ENCODE data around the gene GPSM1. TPM values are rescaled to one million over a fixed set of nuclear protein-coding genes. Genes with fewer than 3 reads are reported as not detected.
A peak's percentile ranks its signal among the peaks of the same experiment; 100 is the strongest.
"Not testable (repeated sequence)": the region's sequence is repeated elsewhere in the genome, so short reads cannot be mapped to it uniquely, and the experiment has no call there.

GPSM1 gene
- total RNA-seq, 1 donor from 2014 or later: 6.2 TPM

DNA sequence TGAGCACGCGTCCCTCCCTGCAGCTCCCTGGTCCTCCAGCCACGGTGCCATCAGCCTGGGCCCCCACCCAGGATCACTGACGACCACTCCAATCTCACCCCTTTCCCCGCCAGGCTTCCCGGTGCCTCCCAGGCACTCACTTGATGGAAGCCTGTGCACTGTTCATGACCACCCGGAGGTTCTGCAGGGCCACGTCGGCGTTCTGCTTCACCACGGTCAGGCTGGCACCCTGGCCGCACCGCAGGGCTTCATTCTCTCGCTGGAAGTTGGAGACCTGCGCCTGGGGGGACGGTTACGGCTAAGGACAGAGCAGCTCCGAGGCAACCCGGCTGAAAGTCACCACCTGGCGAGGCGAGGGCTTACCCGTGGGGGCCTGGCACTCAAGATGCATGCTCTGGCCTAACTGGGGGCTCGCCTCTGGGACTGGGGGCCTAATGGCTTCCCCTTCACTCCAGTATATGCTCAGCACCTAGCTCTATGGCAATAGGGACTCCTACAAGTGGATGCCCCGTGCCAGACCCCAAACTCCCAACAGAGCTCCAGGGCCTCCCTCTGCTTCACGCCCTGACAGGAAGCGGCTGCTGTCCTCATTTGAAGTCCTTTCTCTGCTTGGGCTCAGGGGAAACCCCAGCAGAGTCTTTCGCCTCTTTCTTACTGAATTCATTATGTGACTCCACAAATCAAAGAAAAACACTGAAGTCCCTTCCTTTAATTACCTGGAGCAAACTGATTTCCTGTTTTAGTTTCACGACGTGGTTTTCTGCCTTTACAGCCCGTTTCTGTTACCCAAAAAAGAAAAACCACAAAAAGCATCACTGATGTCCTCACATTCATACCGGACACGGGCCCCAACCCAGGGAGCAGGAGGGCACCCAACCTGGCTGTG is 76.8 kb downstream of the GPSM1 start:
- TF ChIP-seq EZH2phosphoT487 (IDR thresholded peaks at IDR 0.05): no peak
- TF ChIP-seq EZH2 (IDR thresholded peaks at IDR 0.05): no peak
- TF ChIP-seq, protein P1, sequence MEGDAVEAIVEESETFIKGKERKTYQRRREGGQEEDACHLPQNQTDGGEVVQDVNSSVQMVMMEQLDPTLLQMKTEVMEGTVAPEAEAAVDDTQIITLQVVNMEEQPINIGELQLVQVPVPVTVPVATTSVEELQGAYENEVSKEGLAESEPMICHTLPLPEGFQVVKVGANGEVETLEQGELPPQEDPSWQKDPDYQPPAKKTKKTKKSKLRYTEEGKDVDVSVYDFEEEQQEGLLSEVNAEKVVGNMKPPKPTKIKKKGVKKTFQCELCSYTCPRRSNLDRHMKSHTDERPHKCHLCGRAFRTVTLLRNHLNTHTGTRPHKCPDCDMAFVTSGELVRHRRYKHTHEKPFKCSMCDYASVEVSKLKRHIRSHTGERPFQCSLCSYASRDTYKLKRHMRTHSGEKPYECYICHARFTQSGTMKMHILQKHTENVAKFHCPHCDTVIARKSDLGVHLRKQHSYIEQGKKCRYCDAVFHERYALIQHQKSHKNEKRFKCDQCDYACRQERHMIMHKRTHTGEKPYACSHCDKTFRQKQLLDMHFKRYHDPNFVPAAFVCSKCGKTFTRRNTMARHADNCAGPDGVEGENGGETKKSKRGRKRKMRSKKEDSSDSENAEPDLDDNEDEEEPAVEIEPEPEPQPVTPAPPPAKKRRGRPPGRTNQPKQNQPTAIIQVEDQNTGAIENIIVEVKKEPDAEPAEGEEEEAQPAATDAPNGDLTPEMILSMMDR (IDR thresholded peaks at IDR 0.05): no peak
- peaks cover 3% of the 10 kb centered on the region for H3K36me3 ChIP-seq

DNA sequence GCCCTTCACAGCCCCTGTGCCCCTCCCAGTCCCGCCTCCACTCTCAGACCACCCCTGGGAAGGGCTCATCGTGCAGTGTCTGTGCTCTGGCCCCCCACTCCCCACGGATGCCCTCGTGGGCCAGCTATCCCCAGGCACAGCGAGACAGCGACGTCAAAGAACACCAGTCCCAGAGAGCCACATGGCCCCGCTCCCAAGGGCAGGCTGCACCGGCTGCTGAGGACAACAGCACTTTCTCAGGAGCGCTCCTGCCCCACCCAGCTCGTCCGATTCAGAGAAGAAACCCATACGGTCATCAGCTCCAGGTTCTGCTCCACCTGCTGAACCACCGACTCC is 77.4 kb downstream of the GPSM1 start:
- no peak overlapping the region for H3K27ac ChIP-seq
- H3K79me2 ChIP-seq (ENCODE audit: low read depth): peaks cover 16% of the 10 kb centered on the region
- peaks cover 14% of the 10 kb centered on the region for H4K20me1 ChIP-seq (ENCODE audit: low read depth)
- DNase-seq (ENCODE audit: low spot score): no peak
- H3K4me1 ChIP-seq: peaks cover 7% of the 10 kb centered on the region
- Mint-ChIP-seq H3K36me3 (peaks cover 18% of the 10 kb centered on the region), H3K27ac (no peak overlapping the region), H3K4me3 (no peak overlapping the region), H3K4me1 (peaks cover 18% of the 10 kb centered on the region), H3K9me3 (no peaks in the 10 kb centered on the region), H3K27me3 (ENCODE audit: insufficient read depth, low read depth) (peaks cover 16% of the 10 kb centered on the region)
- H3K9me3 ChIP-seq (ENCODE audit: low read depth): no peaks in the 10 kb centered on the region
- H3K36me3 ChIP-seq: peaks cover 3% of the 10 kb centered on the region
- no peaks in the 10 kb centered on the region for H3K27me3 ChIP-seq
- H3K4me2 ChIP-seq: no peak overlapping the region
- no peak overlapping the region for H3K4me3 ChIP-seq
- H2AFZ ChIP-seq (replicated peaks): no peak overlapping the region
- no peak overlapping the region for H3K9ac ChIP-seq
- peaks cover 18% of the 10 kb centered on the region for H3F3A ChIP-seq (ENCODE audit: low read depth)
- TF ChIP-seq EZH2 (IDR thresholded peaks at IDR 0.05) (no peak), EZH2phosphoT487 (IDR thresholded peaks at IDR 0.05) (no peak)

More for the DNA sequence above, 76.8 kb downstream of the GPSM1 start:
- DNase-seq (ENCODE audit: low spot score): no peak
- Mint-ChIP-seq H3K4me1 (peaks cover 13% of the 10 kb centered on the region), H3K4me3 (peak overlapping the region; percentile 53), H3K27ac (no peak overlapping the region), H3K36me3 (peaks cover 18% of the 10 kb centered on the region), H3K9me3 (no peaks in the 10 kb centered on the region), H3K27me3 (ENCODE audit: insufficient read depth, low read depth) (peaks cover 16% of the 10 kb centered on the region)
- Histone ChIP-seq H3K4me3 (no peak overlapping the region), H3K27me3 (no peaks in the 10 kb centered on the region), H3K4me1 (peaks cover under 1% of the 10 kb centered on the region), H3K9ac (no peak overlapping the region), H3K9me3 (ENCODE audit: low read depth) (no peaks in the 10 kb centered on the region), H3F3A (ENCODE audit: low read depth) (peaks cover 18% of the 10 kb centered on the region), H2AFZ (replicated peaks) (no peak overlapping the region), H3K79me2 (ENCODE audit: low read depth) (peaks cover 16% of the 10 kb centered on the region), H3K4me2 (no peak overlapping the region), H4K20me1 (ENCODE audit: low read depth) (peaks cover 13% of the 10 kb centered on the region), H3K27ac (no peak overlapping the region)

DNA sequence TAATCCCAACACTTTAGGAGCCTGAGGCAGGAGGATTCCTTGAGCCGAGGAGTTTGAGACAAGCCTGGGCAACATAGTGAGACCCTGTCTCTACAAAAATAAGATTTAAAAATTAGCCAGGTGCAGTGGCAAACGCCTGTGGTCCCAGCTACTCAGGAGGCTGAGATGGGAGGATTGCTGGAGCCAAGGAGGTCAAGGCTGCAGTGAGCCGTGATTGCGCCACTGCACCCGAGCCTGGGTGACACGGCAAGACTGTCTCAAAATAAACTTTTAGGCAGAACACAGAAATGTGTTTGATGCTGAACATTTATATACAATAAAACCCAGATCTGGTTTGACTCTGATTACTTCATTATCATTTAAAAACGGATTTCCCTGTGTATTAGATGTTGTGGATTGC is 78.1 kb downstream of the GPSM1 start:
- peaks cover 3% of the 10 kb centered on the region for H3K36me3 ChIP-seq
- H4K20me1 ChIP-seq (ENCODE audit: low read depth): peaks cover 17% of the 10 kb centered on the region
- no peak overlapping the region for H3K27ac ChIP-seq
- no peak overlapping the region for H2AFZ ChIP-seq (replicated peaks)
- H3F3A ChIP-seq (ENCODE audit: low read depth): peaks cover 14% of the 10 kb centered on the region
- Mint-ChIP-seq H3K4me1 (peaks cover 19% of the 10 kb centered on the region), H3K9me3 (no peaks in the 10 kb centered on the region), H3K27me3 (ENCODE audit: insufficient read depth, low read depth) (peaks cover 16% of the 10 kb centered on the region), H3K4me3 (no peak overlapping the region), H3K36me3 (peaks cover 18% of the 10 kb centered on the region), H3K27ac (no peak overlapping the region)
- H3K4me2 ChIP-seq: no peak overlapping the region
- TF ChIP-seq, protein P1 (IDR thresholded peaks at IDR 0.05): no peak
- no peak for TF ChIP-seq EZH2phosphoT487 (IDR thresholded peaks at IDR 0.05)
- no peak for TF ChIP-seq EZH2 (IDR thresholded peaks at IDR 0.05)
- DNase-seq (ENCODE audit: low spot score): no peak
- no peak overlapping the region for H3K4me3 ChIP-seq
- peaks cover 9% of the 10 kb centered on the region for H3K4me1 ChIP-seq
- no peaks in the 10 kb centered on the region for H3K9me3 ChIP-seq (ENCODE audit: low read depth)
- H3K9ac ChIP-seq: no peak overlapping the region
- peaks cover 18% of the 10 kb centered on the region for H3K79me2 ChIP-seq (ENCODE audit: low read depth)
- H3K27me3 ChIP-seq: no peaks in the 10 kb centered on the region

DNA sequence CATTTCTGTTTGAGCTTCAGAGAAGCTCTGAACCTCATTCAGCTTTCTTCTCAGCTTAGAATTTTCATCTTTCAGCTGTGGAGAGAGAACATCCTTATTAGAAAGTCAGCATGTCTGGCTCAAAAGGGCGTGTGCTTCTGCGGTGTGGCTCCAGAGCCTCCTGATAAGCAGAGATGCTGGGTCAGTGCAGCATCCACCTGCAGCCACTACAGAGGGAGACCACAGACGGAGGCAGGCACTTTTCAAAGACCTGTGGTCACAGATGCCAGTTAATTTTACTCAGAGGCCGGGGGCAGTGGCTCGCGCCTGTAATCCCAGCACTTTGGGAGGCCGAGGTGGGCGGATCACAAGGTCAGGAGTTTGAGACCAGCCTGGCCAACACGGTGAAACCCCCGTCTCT is 78.6 kb downstream of the GPSM1 start:
- H3K4me3 Mint-ChIP-seq; H3K9ac ChIP-seq; H3K9me3 ChIP-seq (ENCODE audit: low read depth); H3K4me1 ChIP-seq; H3K27ac ChIP-seq; H3K4me2 ChIP-seq; H3K9me3 Mint-ChIP-seq; H3K36me3 ChIP-seq; H2AFZ ChIP-seq (replicated peaks); DNase-seq (ENCODE audit: low spot score); H3K27ac Mint-ChIP-seq; H3K4me3 ChIP-seq; H3K27me3 ChIP-seq: not testable (repeated sequence)
- H3F3A ChIP-seq (ENCODE audit: low read depth): peaks cover 10% of the 10 kb centered on the region
- H3K36me3 Mint-ChIP-seq: peaks cover 18% of the 10 kb centered on the region
- peaks cover 19% of the 10 kb centered on the region for H4K20me1 ChIP-seq (ENCODE audit: low read depth)
- H3K4me1 Mint-ChIP-seq: peaks cover 19% of the 10 kb centered on the region
- H3K79me2 ChIP-seq (ENCODE audit: low read depth): peaks cover 22% of the 10 kb centered on the region
- peaks cover 16% of the 10 kb centered on the region for H3K27me3 Mint-ChIP-seq (ENCODE audit: insufficient read depth, low read depth)

DNA sequence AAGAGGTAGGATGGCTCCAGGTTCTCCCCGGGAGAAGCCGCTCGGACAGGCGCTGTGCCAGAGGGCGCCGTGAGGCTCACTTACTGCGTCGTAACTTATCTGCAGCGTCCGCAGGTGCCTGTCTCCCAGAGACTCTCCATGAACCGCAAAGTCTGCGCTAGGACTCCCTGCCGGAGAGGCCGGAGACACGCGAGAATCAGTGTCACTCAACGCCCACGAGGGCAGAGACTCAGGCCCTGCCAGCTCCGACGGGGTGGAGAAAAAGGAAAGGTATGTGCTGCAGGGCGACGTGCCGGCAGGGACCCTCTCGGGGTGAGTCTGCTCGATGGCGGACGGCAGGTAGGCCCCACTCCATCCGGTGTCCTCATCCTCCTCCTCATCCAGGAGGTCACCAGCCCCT is 79.7 kb downstream of the GPSM1 start:
- H3F3A ChIP-seq (ENCODE audit: low read depth); H3K27ac Mint-ChIP-seq; H2AFZ ChIP-seq (replicated peaks); H3K27me3 ChIP-seq; H3K36me3 ChIP-seq; H3K9ac ChIP-seq; H3K9me3 Mint-ChIP-seq; H3K9me3 ChIP-seq (ENCODE audit: low read depth); H3K4me3 Mint-ChIP-seq; H3K4me2 ChIP-seq; H3K4me3 ChIP-seq; DNase-seq (ENCODE audit: low spot score); H3K27ac ChIP-seq: not testable (repeated sequence)
- Histone ChIP-seq H4K20me1 (ENCODE audit: low read depth) (peaks cover 31% of the 10 kb centered on the region), H3K79me2 (ENCODE audit: low read depth) (peaks cover 34% of the 10 kb centered on the region), H3K4me1 (peaks cover 13% of the 10 kb centered on the region)
- Mint-ChIP-seq H3K36me3 (peaks cover 15% of the 10 kb centered on the region), H3K4me1 (peaks cover 29% of the 10 kb centered on the region), H3K27me3 (ENCODE audit: insufficient read depth, low read depth) (peaks cover 14% of the 10 kb centered on the region)
